ENCODE results near the gene DLG2. TPM values are rescaled to one million over a fixed set of nuclear protein-coding genes. Genes with fewer than 3 reads are reported as not detected.

Gene DLG2
- total and polyA plus RNA-seq, 3 experiments from 2014 or later, result 0.81 to 1.5 (median 1.3) TPM

DNA sequence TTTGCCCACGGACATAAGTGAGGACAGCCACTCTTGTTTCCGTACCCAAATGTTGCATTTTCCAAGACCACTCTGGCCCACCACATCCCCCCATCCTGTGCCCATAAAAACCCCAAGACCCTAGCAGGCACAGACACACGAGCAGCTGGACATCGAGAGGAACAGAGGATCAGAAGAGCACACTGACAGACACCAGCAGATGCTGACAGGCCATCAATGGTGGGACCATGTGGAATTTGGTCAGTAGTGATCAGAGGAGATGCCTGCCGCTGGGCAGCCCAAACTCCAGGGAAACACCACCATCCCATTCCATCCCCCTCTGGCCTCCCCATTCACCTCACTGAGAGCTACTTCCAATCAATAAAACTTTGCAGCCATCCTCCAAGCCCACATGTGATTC is 87.0 kb downstream of the DLG2 start:
- no peak for DNase-seq
- no peaks in the 10 kb centered on the region for H3K36me3 ChIP-seq (ENCODE audit: insufficient read depth, low read length)
- H3K4me3 ChIP-seq (ENCODE audit: low read length), result no peak overlapping the region
- Mint-ChIP-seq H3K36me3 (peaks cover 0 to 17% (median 4%) of the 10 kb centered on the region in 3 donors), H3K27me3 (peaks cover 0 to 4% of the 10 kb centered on the region in 2 donors), H3K4me1 (no peaks in the 10 kb centered on the region), H3K9me3 (peaks cover 0 to 10% (median 3%) of the 10 kb centered on the region in 5 donors), H3K4me3 (no peak overlapping the region), H3K27ac (no peak overlapping the region)
- H3K4me1 ChIP-seq (ENCODE audit: insufficient read depth, low read length), result no peaks in the 10 kb centered on the region
- no peak overlapping the region for H3K27ac ChIP-seq (ENCODE audit: low read depth, low read length)
- CTCF ChIA-PET, result no interaction called here
- H3K27me3 ChIP-seq (ENCODE audit: insufficient read depth, low read length, poor library complexity, severe bottlenecking), result no peaks in the 10 kb centered on the region
- no peaks in the 10 kb centered on the region for H3K9me3 ChIP-seq (ENCODE audit: low read length)
- POLR2A ChIA-PET, result no interaction called here

DNA sequence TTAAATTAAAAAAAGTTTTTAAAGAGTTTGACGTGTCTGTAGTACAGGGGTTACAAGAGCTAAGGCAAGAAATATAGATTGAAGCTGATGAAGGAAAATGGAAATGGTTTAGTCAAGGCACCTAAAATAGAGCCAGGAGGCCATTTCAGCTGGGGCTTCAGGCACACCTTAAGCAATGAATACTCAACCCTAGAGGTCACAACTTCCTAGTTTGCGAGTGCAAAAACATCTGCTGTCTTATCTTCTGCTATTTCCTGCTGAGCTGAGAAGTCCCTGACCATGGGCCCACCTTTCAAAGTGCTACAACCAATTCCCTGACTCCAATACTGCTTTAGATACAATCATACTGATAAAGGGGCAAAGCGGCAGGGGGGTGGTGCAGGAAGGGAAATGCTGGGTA is 87.4 kb downstream of the DLG2 start:
- no peak for DNase-seq
- POLR2A ChIA-PET, result no interaction called here
- H3K36me3 Mint-ChIP-seq, result peaks cover 0 to 21% (median 6%) of the 10 kb centered on the region in 3 donors

DNA sequence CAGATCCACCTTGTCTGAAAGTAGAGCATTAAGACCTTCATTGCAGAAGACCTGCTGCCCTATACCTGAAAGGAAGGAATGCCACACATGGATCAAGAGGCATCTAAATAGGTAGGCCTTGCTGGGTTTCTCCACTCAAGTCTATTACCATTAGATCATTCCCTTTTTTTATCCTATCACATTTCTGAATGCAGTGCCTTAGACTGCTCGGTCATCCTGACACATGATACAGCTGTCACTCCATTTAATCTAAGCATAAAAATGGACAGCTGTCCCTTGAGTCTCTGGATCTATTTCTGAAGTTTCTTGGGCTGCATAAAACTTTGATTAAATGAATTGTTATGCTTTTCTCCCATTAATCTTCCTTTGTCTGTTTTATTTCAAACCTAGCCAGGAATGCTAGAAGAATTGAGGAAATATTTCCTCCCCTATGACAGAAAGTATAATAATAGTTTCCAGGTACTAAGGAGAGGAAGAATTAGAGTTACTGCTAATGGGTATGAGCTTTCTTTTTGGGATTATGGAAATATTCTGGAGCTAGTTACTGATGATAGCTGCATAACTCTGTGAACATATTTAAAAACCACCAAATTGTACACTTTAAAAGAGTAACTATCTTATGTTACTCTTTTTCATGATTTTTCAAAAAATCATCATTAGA is 88.0 kb downstream of the DLG2 start:
- no peaks in the 10 kb centered on the region for H3K4me1 ChIP-seq (ENCODE audit: insufficient read depth, low read length)
- no peak for DNase-seq
- H3K4me3 ChIP-seq (ENCODE audit: low read length), result no peak overlapping the region
- H3K9me3 ChIP-seq (ENCODE audit: low read length), result no peaks in the 10 kb centered on the region
- ChIA-PET POLR2A (no interaction called here), CTCF (no interaction called here)
- no peak overlapping the region for H3K27ac Mint-ChIP-seq
- no peak overlapping the region for H3K4me3 Mint-ChIP-seq
- H3K9me3 Mint-ChIP-seq, result peaks cover 6 to 17% (median 10%) of the 10 kb centered on the region in 5 donors
- H3K27me3 Mint-ChIP-seq, result peaks cover 0 to 5% of the 10 kb centered on the region in 2 donors
- H3K36me3 ChIP-seq (ENCODE audit: insufficient read depth, low read length), result no peaks in the 10 kb centered on the region
- H3K27ac ChIP-seq (ENCODE audit: low read depth, low read length), result no peak overlapping the region
- no peaks in the 10 kb centered on the region for H3K4me1 Mint-ChIP-seq
- peaks cover 0 to 26% (median 6%) of the 10 kb centered on the region in 3 donors for H3K36me3 Mint-ChIP-seq
- H3K27me3 ChIP-seq (ENCODE audit: insufficient read depth, low read length, poor library complexity, severe bottlenecking), result no peaks in the 10 kb centered on the region

More for the DNA sequence above, 87.4 kb downstream of the DLG2 start:
- Histone ChIP-seq H3K4me1 (ENCODE audit: insufficient read depth, low read length) (no peaks in the 10 kb centered on the region), H3K27ac (ENCODE audit: low read depth, low read length) (no peak overlapping the region), H3K27me3 (ENCODE audit: insufficient read depth, low read length, poor library complexity, severe bottlenecking) (no peaks in the 10 kb centered on the region), H3K9me3 (ENCODE audit: low read length) (no peaks in the 10 kb centered on the region), H3K36me3 (ENCODE audit: insufficient read depth, low read length) (no peaks in the 10 kb centered on the region), H3K4me3 (ENCODE audit: low read length) (no peak overlapping the region)
- Mint-ChIP-seq H3K4me3 (no peak overlapping the region), H3K27ac (no peak overlapping the region), H3K27me3 (peaks cover 0 to 5% of the 10 kb centered on the region in 2 donors), H3K4me1 (no peaks in the 10 kb centered on the region), H3K9me3 (peaks cover 4 to 12% (median 8%) of the 10 kb centered on the region in 5 donors)
- CTCF ChIA-PET, result no interaction called here

DNA sequence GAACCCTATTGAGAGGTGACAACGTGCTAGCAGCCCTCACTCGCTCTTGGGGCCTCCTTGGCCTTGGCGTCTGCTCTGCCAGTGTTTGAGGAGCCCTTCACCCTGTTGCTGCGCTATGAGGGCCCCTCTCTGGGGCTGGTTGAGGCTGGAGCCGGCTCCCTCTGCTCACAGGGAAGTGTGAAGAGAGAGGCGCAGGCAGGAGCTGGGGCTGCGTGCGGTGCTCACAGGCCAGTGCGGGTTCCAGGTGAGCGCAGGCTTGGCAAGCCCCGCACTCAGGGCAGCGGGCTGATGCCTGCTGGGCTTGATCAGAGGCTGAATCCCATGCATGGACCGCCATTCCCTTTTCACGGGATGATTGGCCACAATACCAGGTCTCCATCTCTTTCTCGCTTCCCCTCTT is 90.7 kb downstream of the DLG2 start:
- H3K9me3 ChIP-seq (ENCODE audit: low read length), result no peaks in the 10 kb centered on the region
- H3K4me3 ChIP-seq (ENCODE audit: low read length), result no peak overlapping the region
- Mint-ChIP-seq H3K27ac (no peak overlapping the region), H3K27me3 (peaks cover 0 to 5% of the 10 kb centered on the region in 2 donors), H3K4me3 (no peak overlapping the region), H3K4me1 (no peaks in the 10 kb centered on the region), H3K9me3 (peaks cover 8 to 17% (median 13%) of the 10 kb centered on the region in 5 donors), H3K36me3 (peaks cover 0 to 26% (median 6%) of the 10 kb centered on the region in 3 donors)
- no peak overlapping the region for H3K27ac ChIP-seq (ENCODE audit: low read depth, low read length)
- DNase-seq, result no peak
- no peaks in the 10 kb centered on the region for H3K36me3 ChIP-seq (ENCODE audit: insufficient read depth, low read length)
- CTCF ChIA-PET, result no interaction called here
- H3K27me3 ChIP-seq (ENCODE audit: insufficient read depth, low read length, poor library complexity, severe bottlenecking), result no peaks in the 10 kb centered on the region
- POLR2A ChIA-PET, result no interaction called here
- no peaks in the 10 kb centered on the region for H3K4me1 ChIP-seq (ENCODE audit: insufficient read depth, low read length)

DNA sequence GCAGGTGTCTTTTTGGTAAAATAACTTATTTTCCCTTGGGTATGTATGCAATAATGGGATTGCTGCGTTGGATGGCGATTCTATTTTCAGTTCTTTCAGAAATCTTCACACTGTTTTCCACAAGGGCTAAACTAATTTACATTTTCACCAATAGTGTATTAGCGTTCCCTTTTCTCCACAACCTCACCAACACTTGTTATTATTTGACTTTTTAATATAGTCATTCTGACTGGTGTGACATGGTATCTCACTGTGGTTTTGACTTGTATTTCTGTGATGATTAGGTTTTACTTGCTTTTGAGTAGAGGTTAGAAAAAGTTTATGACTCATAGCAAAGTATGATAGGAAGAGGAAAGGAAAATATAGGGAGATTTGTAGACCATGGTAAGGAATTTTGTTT is 92.3 kb downstream of the DLG2 start:
- ChIA-PET CTCF (no interaction called here), POLR2A (no interaction called here)
- peaks cover 0 to 26% (median 6%) of the 10 kb centered on the region in 3 donors for H3K36me3 Mint-ChIP-seq
- no peak overlapping the region for H3K27ac ChIP-seq (ENCODE audit: low read depth, low read length)
- no peak overlapping the region for H3K4me3 ChIP-seq (ENCODE audit: low read length)
- H3K9me3 ChIP-seq (ENCODE audit: low read length), result no peaks in the 10 kb centered on the region
- no peak overlapping the region for H3K4me3 Mint-ChIP-seq
- no peaks in the 10 kb centered on the region for H3K4me1 ChIP-seq (ENCODE audit: insufficient read depth, low read length)
- H3K27me3 ChIP-seq (ENCODE audit: insufficient read depth, low read length, poor library complexity, severe bottlenecking), result no peaks in the 10 kb centered on the region
- peaks cover 8 to 17% (median 13%) of the 10 kb centered on the region in 5 donors for H3K9me3 Mint-ChIP-seq
- DNase-seq, result no peak
- no peaks in the 10 kb centered on the region for H3K36me3 ChIP-seq (ENCODE audit: insufficient read depth, low read length)
- peaks cover 0 to 2% of the 10 kb centered on the region in 2 donors for H3K27me3 Mint-ChIP-seq
- H3K27ac Mint-ChIP-seq, result no peak overlapping the region
- no peaks in the 10 kb centered on the region for H3K4me1 Mint-ChIP-seq

DNA sequence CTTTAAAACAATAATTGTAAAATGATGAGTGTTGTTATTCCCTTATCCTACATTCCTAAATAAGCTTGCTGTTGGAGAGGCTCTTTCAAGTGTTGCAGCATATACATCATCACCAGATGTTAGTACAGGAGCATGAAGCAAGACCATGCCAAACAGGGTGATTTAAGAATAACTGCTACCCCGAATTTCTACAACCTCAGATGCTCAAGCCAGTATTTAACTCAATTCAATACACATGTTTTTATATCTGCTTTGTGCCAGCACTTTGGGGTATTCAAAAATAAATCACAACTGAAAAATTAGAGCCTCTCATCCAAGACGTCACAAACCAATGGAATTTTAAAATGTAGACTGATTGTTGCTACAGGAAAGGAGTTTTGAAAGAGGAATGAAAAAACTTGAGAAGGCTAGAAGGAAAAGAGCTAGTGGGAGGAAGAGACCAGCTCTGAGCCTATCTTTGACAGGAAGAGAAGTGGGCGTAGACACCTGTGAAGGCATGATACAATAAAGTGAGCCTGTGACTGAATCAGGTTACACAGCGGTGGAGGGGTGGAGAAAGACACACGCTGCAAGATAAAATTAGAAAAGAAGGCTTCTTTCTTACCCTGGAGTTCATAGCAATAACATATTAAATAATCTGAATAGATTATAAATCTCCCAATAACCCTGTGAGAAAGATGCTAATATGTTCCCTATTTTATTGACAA is 95.8 kb downstream of the DLG2 start:
- ChIA-PET CTCF (no interaction called here), POLR2A (no interaction called here)
- Mint-ChIP-seq H3K9me3 (peaks cover 10 to 18% (median 11%) of the 10 kb centered on the region in 5 donors), H3K4me1 (no peaks in the 10 kb centered on the region), H3K4me3 (no peak overlapping the region), H3K27ac (no peak overlapping the region), H3K27me3 (peaks cover 0 to 2% of the 10 kb centered on the region in 2 donors), H3K36me3 (peaks cover 0 to 24% (median 2%) of the 10 kb centered on the region in 3 donors)
- Histone ChIP-seq H3K9me3 (ENCODE audit: low read length) (no peaks in the 10 kb centered on the region), H3K4me1 (ENCODE audit: insufficient read depth, low read length) (no peaks in the 10 kb centered on the region), H3K27ac (ENCODE audit: low read depth, low read length) (no peak overlapping the region), H3K4me3 (ENCODE audit: low read length) (no peak overlapping the region), H3K27me3 (ENCODE audit: insufficient read depth, low read length, poor library complexity, severe bottlenecking) (no peaks in the 10 kb centered on the region), H3K36me3 (ENCODE audit: insufficient read depth, low read length) (no peaks in the 10 kb centered on the region)
- DNase-seq, result no peak

DNA sequence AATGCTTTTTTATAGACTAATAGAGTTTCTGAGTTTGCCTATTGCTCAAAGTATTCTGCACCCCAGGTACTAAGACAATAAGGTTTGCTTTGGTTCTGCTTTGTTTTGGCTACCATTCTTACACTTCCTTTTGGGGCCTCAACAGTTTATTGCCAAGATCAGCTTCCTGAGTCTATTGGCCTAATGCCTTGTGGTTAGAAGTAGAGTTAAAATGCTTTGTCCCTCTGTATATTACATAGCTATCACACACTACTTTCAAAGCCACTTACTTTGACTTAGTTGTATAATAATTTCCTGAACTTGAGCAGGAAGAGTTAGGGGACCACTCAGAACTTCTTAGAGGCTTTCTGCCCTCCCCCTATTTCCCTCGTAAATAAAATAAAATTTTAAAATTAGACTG is 96.5 kb downstream of the DLG2 start:
- Histone ChIP-seq H3K27ac (ENCODE audit: low read depth, low read length) (no peak overlapping the region), H3K4me1 (ENCODE audit: insufficient read depth, low read length) (no peaks in the 10 kb centered on the region), H3K36me3 (ENCODE audit: insufficient read depth, low read length) (no peaks in the 10 kb centered on the region), H3K27me3 (ENCODE audit: insufficient read depth, low read length, poor library complexity, severe bottlenecking) (no peaks in the 10 kb centered on the region), H3K4me3 (ENCODE audit: low read length) (no peak overlapping the region), H3K9me3 (ENCODE audit: low read length) (no peaks in the 10 kb centered on the region)
- ChIA-PET CTCF (no interaction called here), POLR2A (no interaction called here)
- no peaks in the 10 kb centered on the region for H3K4me1 Mint-ChIP-seq
- DNase-seq, result no peak
- H3K4me3 Mint-ChIP-seq, result no peak overlapping the region
- H3K36me3 Mint-ChIP-seq, result peaks cover 0 to 24% (median 2%) of the 10 kb centered on the region in 3 donors
- no peak overlapping the region for H3K27ac Mint-ChIP-seq
- peaks cover 7 to 18% (median 11%) of the 10 kb centered on the region in 5 donors for H3K9me3 Mint-ChIP-seq
- H3K27me3 Mint-ChIP-seq, result peaks cover 0 to 2% of the 10 kb centered on the region in 2 donors

DNA sequence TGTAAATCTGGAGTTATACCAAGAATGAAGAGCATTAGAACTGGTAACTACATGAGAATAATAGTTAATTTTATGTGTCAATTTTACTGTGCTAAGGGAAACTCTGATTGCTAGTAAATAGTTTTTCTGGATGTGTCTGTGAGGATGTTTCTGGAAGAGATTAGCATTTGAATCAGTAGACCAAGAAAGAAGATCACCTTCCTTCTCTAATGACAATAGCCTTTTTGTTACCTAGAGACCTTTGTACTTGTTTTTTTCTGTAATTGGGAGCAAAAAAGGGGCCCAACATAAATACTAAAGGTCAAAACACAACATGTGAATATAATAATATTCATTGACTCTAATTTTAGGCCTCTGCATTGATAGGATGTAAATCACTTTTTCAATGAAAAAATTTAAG is 100.6 kb downstream of the DLG2 start:
- ChIA-PET CTCF (no interaction called here), POLR2A (no interaction called here)
- H3K36me3 Mint-ChIP-seq, result peaks cover 2 to 23% (median 7%) of the 10 kb centered on the region in 3 donors
- no peak overlapping the region for H3K27ac Mint-ChIP-seq
- Histone ChIP-seq H3K27me3 (ENCODE audit: insufficient read depth, low read length, poor library complexity, severe bottlenecking) (no peaks in the 10 kb centered on the region), H3K4me3 (ENCODE audit: low read length) (no peak overlapping the region), H3K36me3 (ENCODE audit: insufficient read depth, low read length) (no peaks in the 10 kb centered on the region), H3K9me3 (ENCODE audit: low read length) (no peaks in the 10 kb centered on the region), H3K4me1 (ENCODE audit: insufficient read depth, low read length) (no peaks in the 10 kb centered on the region), H3K27ac (ENCODE audit: low read depth, low read length) (no peak overlapping the region)
- DNase-seq, result no peak
- no peaks in the 10 kb centered on the region for H3K27me3 Mint-ChIP-seq
- H3K9me3 Mint-ChIP-seq, result peaks cover 11 to 22% (median 16%) of the 10 kb centered on the region in 5 donors
- no peaks in the 10 kb centered on the region for H3K4me1 Mint-ChIP-seq
- H3K4me3 Mint-ChIP-seq, result no peak overlapping the region
